ENCODE measurements around the gene STK16.

DNA sequence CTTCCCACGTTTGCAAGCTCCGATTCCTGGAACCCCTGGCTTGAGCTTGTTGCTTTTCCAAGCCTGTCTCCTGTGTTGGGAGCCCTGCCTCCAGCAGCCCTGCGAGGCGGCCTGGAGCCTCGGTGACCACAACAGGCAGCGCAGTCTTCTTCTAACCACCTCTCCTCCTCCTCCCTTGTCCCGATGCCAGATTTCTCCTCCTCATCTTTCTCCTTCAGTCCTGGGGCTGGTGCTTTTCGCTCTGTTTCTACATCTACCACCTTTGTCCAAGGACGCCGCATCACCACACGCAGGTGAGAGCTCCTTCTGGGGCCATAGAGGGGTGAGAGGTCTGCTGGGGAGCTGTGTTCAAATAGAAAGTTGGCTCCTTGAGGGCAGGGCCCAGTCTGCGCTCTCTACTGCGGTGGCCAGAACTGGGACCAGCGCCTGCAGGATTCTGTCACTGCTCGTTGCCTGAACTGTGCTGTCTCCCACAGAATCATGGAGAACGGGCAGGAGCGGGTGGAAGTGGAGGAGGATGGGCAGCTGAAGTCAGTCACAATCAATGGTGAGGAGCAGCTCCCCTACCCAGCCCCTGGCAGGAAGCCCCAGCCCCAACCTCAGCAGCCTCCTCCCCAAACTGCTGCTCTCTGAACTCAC lies 37.8 kb downstream of the STK16 start:
- TF ChIP-seq, protein P1, sequence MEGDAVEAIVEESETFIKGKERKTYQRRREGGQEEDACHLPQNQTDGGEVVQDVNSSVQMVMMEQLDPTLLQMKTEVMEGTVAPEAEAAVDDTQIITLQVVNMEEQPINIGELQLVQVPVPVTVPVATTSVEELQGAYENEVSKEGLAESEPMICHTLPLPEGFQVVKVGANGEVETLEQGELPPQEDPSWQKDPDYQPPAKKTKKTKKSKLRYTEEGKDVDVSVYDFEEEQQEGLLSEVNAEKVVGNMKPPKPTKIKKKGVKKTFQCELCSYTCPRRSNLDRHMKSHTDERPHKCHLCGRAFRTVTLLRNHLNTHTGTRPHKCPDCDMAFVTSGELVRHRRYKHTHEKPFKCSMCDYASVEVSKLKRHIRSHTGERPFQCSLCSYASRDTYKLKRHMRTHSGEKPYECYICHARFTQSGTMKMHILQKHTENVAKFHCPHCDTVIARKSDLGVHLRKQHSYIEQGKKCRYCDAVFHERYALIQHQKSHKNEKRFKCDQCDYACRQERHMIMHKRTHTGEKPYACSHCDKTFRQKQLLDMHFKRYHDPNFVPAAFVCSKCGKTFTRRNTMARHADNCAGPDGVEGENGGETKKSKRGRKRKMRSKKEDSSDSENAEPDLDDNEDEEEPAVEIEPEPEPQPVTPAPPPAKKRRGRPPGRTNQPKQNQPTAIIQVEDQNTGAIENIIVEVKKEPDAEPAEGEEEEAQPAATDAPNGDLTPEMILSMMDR (conservative IDR thresholded peaks at IDR 0.05; ENCODE audit: low read depth, low read length) = no peak
- no peak for TF ChIP-seq EZH2 (IDR thresholded peaks at IDR 0.05; ENCODE audit: borderline replicate concordance, low read depth, low read length, poor library complexity, severe bottlenecking)

Measured in A673 (cell line).